Camera-type eye (tissue), 1 donor: Measurements from ENCODE around the gene MYH10. TPM values are rescaled to one million over a fixed set of nuclear protein-coding genes. Genes with fewer than 3 reads are reported as not detected.

ENCODE experiments used
- total RNA-seq: library from RNA; depleted of rRNA; stranded (reverse); fragments of >200 nt; gene quantifications from one replicate; pipeline ENCODE4 v1.2.3, GENCODE V29; 2014

Gene MYH10
- total RNA-seq = 188 TPM

DNA sequence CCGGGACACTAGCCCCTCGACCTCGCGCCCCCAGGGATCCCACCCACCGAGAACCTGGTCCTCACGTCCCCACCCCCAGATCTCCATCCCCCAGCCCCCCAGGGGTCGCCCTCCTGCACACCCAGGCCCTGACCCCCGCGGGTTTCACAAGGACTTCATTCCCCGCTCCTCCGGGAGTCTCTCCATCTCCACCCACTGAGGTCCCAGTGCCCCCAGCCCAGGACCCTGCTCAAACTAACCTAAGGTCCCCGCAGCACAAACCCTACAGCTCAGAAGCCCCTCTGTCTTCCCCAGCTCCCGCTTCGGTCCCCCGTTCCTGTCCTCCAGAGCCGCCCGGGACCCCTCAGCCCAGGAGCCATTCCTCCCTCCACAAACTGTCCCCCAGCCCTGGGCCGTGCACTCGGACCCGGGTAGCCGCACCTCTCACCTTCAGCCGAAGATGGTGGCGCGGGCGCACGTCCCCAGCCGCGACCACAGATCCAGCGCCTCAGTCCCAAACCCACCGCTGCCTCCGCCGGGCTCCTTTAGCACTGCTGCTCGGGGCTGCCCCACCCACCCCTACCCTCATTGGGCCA is at the start of gene MYH10:
Gene MYH10 (minus strand): TSS at position 499 of the 575 bp plus-strand sequence. CDS start 7,479 bp downstream, outside the sequence.

GRCh38 chr17:8435245-8436168 is 195.0 kb downstream of the MYH10 start, which contains the start of gene NDEL1:
NDEL1 (plus strand) TSS chr17:8435884; CDS start chr17:8444272, 8,388 bp downstream.

Other genes starting within 250 kb of the MYH10 start
- gene RPL26, start 247.5 kb downstream of the MYH10 start, total RNA-seq = 2,784 TPM
- gene RNF222, start 232.9 kb downstream of the MYH10 start, total RNA-seq = not detected
- 60.3 TPM for gene NDEL1, start 194.8 kb downstream of the MYH10 start, total RNA-seq
- gene CCDC42, start 114.1 kb upstream of the MYH10 start, total RNA-seq = not detected
- gene SPDYE4, start 127.8 kb upstream of the MYH10 start, total RNA-seq = not detected
- 0.44 TPM for gene MFSD6L, start 168.6 kb upstream of the MYH10 start, total RNA-seq
- 2.5 TPM for gene PIK3R6, start 236.9 kb upstream of the MYH10 start, total RNA-seq